Muscle of leg (tissue), 11 donors: ENCODE measurements around the gene PRMT2. TPM values are rescaled to one million over a fixed set of nuclear protein-coding genes. Genes with fewer than 3 reads are reported as not detected.
A peak's percentile ranks its signal among the peaks of the same experiment; 100 is the strongest.

Experiments used
- DNase-seq: peaks from one replicate; pipeline ENCODE4 v3.0.0; 2013
- H3K27ac ChIP-seq: one replicate; pipeline ENCODE4 v1.5.1; 2013; ENCODE audit warnings: mild to moderate bottlenecking, low read length, control low read depth
- H3K27me3 ChIP-seq: one replicate; pipeline ENCODE4 v1.6.1; 2013; ENCODE audit warnings: low read length; ENCODE audit not compliant: control insufficient read depth, insufficient read depth
- H3K36me3 ChIP-seq: one replicate; pipeline ENCODE4 v1.6.1; 2013; ENCODE audit warnings: low read length; ENCODE audit not compliant: control insufficient read depth, insufficient read depth
- H3K4me1 ChIP-seq: one replicate; pipeline ENCODE4 v1.6.1; 2013; ENCODE audit warnings: low read length; ENCODE audit not compliant: control insufficient read depth, insufficient read depth
- H3K4me3 ChIP-seq: one replicate; pipeline ENCODE4 v1.5.1; 2013; ENCODE audit warnings: low read length, control low read depth
- H3K9me3 ChIP-seq: replicated peaks from 2 replicates; pipeline ENCODE4 v1.6.1; 2013; ENCODE audit warnings: low read depth, low read length; ENCODE audit not compliant: control insufficient read depth
- WGBS: methylation state at CpG from one replicate; pipeline ENCODE4 v1.1.5; 2013; ENCODE audit warnings: missing lambda C conversion rate; ENCODE audit not compliant: insufficient coverage; 5-methylcytosine and 5-hydroxymethylcytosine counted together
- polyA plus RNA-seq, 8 donors: library from polyadenylated mRNA; unstranded; fragments of 120-200 nt; gene quantifications; one replicate each; pipeline versions ENCODE4 v1.2.1 to v1.2.3, GENCODE V29; 2013; ENCODE audit warnings: inconsistent platforms in 1 of 8, low replicate concordance in 1 of 8; ENCODE audit not compliant: insufficient read length in 8 of 8, insufficient read depth in 1 of 8
- total RNA-seq: library from RNA; stranded (reverse); fragments of 120-200 nt; gene quantifications from one replicate; pipeline ENCODE4 v1.2.4, GENCODE V29; 2013

Gene PRMT2
- total and polyA plus RNA-seq, 9 donors: 110 to 128 (median 123) TPM

DNA sequence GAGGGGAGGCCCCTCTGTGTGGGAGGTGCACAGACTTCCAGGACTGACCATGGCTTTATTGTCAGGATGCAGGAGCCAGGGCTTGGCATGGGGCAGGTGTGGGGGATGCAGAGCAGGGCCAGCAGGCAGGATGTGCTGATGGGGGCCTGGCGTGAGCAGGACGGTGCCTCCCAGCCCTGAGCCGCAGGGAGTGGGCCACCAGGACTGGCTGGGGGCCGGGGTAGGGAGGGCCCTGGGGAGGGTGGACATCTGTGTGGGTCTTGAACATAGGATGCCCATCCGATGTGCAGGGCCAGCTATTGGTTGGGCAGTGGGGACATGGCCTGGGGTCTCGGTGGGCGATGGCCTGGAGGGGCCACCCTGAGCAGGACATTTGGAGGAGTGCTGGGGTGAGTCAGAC, 15.6 kb downstream of the PRMT2 start:
- H3K9me3 ChIP-seq: peaks cover 6% of the 10 kb centered on the region
- no peaks in the 10 kb centered on the region for H3K4me1 ChIP-seq
- no peaks in the 10 kb centered on the region for H3K27me3 ChIP-seq
- no peak overlapping the region for H3K4me3 ChIP-seq
- DNase-seq: no peak
- no peak overlapping the region for H3K27ac ChIP-seq
- 92% methylated on average over 7 of the region's 7 CpGs for WGBS
- H3K36me3 ChIP-seq: peaks cover 74% of the 10 kb centered on the region

DNA sequence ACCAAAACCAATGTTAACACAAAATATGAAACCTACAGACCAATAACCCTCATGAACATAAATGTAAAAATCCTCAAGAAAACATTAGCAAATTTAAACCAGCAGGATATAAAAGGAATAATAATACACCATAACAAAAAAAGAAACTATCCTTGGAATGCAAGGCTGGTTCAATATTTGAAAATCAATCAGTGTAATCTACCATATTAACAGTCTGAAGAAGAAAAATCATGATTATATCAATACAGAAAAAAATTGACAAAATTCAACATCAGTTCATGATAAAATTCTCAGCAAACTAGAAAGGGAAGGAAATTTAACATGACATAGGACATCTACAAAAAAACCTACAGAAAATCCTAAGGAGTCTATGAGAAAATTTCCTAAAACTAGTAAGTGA, 19.8 kb downstream of the PRMT2 start:
- Histone ChIP-seq H3K27me3 (no peaks in the 10 kb centered on the region), H3K4me1 (no peaks in the 10 kb centered on the region), H3K36me3 (peaks cover 67% of the 10 kb centered on the region), H3K27ac (no peak overlapping the region), H3K4me3 (no peak overlapping the region), H3K9me3 (peaks cover 6% of the 10 kb centered on the region)
- no peak for DNase-seq

DNA sequence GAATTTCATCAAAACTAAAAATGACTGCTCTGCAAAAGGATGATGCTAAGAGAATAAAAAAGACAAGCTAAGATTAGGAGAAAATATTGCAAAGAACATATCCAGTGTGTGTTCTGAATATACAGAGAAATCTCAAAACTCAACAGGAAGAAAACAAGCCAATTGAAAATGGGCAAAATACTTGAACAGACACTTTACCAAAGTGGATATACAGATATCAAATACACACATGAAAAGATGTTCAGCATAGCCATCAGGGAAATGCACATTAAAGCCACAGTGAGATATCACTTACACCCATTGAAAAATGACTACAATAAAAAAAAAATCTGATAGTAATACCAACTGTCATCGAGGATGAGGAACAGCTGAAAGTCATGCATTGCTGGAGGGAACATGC, 21.3 kb downstream of the PRMT2 start:
- no CpG with 5 or more reads among the region's 1 CpG for WGBS
- H3K36me3 ChIP-seq: peaks cover 55% of the 10 kb centered on the region
- H3K27ac ChIP-seq: no peak overlapping the region
- H3K4me3 ChIP-seq: no peak overlapping the region
- no peaks in the 10 kb centered on the region for H3K27me3 ChIP-seq
- no peaks in the 10 kb centered on the region for H3K4me1 ChIP-seq
- DNase-seq: no peak
- peaks cover 6% of the 10 kb centered on the region for H3K9me3 ChIP-seq

DNA sequence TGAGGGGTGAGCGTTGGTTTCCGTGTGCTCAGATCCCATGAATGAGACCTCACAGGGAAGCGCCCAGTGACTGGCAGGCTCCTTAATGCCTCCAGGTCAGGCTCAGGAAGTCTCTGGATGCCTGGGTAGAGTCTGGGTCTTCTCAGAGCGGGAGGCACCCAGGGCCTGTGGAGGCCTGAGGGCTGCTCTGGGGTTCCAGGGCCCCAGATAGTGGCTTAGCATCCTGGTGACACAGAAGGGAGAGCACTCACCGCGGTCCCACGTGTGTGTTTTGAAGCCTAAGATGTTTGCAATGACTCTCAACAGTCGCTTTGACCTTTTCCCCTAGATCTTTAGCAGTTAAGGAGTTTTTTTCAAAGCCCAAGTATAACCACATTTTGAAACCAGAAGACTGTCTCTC, 25.0 kb downstream of the PRMT2 start:
- Histone ChIP-seq H3K36me3 (peaks cover 50% of the 10 kb centered on the region), H3K4me3 (no peak overlapping the region), H3K27ac (no peak overlapping the region), H3K9me3 (no peaks in the 10 kb centered on the region), H3K27me3 (no peaks in the 10 kb centered on the region), H3K4me1 (no peaks in the 10 kb centered on the region)
- DNase-seq: no peak
- 95% methylated on average over 4 of the region's 8 CpGs for WGBS

DNA sequence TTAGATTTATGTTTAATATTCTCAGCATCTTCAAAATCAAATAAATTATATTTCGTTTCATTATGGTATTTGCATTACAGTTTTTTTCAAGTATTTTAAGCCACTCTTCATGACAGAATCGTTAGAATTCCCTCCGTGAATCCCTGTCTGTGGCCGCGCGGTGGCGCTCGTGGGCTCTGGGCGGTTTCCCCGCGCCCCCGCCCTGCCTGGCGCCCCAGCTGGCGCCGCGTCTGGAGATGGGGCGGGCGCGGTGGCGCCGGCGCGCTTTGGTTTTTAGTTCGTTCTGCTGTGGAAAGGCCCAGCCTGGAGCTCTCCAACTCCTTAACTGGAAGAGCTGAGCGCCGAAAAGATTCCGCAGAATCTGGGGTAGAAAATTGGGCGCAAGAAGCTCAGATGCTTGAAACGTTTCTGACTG, 25.7 kb downstream of the PRMT2 start:
- Histone ChIP-seq H3K36me3 (peaks cover 48% of the 10 kb centered on the region), H3K4me1 (no peaks in the 10 kb centered on the region), H3K4me3 (peak overlapping the region; percentile 26), H3K27ac (no peak overlapping the region), H3K27me3 (no peaks in the 10 kb centered on the region), H3K9me3 (no peaks in the 10 kb centered on the region)
- 2% methylated on average over 28 of the region's 29 CpGs for WGBS
- peak; percentile 89 for DNase-seq

DNA sequence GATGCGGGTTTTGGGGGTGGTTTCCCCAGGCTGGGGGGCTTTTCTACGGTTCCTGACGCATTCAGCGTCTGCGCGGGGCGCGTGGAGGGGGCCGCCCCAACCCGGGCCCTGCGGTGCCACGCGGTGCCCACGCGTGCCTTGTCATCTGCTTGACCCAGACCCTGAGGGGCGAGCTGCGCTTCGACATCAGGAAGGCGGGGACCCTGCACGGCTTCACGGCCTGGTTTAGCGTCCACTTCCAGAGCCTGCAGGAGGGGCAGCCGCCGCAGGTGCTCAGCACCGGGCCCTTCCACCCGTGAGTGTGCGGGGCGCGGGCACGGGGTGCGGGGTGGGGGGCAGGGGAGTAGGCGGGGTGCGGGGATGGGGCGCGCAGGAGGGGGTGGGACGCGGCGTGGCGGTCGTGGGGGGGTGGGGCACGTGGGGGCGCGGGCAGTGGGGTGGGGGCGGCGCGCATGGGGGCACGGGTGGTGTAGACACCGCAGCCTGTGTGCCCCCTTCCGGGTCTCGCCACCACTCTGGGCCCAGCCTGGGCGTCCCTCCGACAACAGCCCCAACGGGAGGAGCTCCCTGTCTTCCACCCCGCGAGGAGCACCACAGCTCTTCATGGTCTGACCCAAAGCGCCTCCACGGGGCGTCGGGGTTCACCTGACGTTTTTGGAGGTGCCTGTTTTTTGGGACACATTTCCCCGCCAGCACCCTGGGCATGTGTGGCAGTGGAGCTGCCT, 26.3 kb downstream of the PRMT2 start:
- H3K9me3 ChIP-seq: no peaks in the 10 kb centered on the region
- H3K36me3 ChIP-seq: peaks cover 47% of the 10 kb centered on the region
- H3K4me1 ChIP-seq: no peaks in the 10 kb centered on the region
- H3K27ac ChIP-seq: no peak overlapping the region
- DNase-seq: no peak
- 64% methylated on average over 33 of the region's 61 CpGs for WGBS
- peak overlapping the region; percentile 26 for H3K4me3 ChIP-seq
- no peaks in the 10 kb centered on the region for H3K27me3 ChIP-seq

DNA sequence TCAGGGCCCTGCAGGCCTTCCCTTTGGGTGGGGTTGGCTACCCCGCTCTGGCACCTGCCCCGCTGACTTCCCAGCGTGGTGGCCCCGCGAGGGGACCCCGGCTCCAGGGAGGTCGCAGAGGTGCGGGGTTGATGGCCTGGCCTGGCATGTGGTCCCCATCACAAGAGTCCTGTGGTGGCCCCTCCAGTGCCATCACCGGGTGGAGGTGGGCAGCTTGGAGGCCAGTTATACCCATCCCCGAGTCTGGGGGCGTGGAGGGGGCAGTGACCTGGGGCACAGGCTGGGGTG, 26.8 kb downstream of the PRMT2 start:
- 87% methylated on average over 7 of the region's 11 CpGs for WGBS
- Histone ChIP-seq H3K4me3 (no peak overlapping the region), H3K27ac (no peak overlapping the region), H3K4me1 (peaks cover 4% of the 10 kb centered on the region), H3K36me3 (peaks cover 44% of the 10 kb centered on the region), H3K9me3 (no peaks in the 10 kb centered on the region), H3K27me3 (peaks cover 3% of the 10 kb centered on the region)
- DNase-seq: no peak

DNA sequence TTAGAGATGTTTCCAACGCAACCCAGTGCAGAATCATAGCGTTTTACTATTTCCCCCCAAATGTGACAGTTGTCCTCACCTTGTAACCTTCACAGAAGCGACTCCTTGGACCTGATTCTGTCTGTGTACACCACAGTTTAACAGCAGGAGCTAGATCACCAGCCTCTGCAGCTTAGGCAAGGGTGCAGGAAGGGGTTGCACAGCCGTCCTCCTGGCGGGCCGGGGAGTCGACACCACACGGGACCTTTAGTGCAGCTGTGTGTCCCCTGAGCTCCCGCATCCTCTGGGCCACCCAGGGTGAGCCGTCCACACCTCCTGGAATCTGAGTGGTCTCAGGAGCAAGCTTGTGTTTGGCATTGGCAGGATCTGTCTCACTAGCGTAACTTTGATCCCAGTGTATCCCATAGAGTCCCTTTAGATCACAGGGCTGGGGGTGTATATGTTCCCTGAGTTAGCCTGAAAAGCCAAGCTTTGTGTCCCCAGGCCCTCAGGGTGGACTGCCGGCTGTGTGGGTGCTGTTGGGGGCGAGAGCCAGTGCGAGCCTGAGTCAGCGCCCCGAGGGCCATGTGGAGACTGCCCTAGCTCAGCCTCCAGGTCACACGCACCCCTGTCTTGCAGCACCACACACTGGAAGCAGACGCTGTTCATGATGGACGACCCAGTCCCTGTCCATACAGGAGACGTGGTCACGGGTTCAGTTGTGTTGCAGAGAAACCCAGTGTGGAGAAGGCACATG, 27.5 kb downstream of the PRMT2 start:
- 76% methylated on average over 16 of the region's 21 CpGs for WGBS
- H3K27me3 ChIP-seq: peaks cover 10% of the 10 kb centered on the region
- no peak overlapping the region for H3K27ac ChIP-seq
- H3K4me1 ChIP-seq: peaks cover 10% of the 10 kb centered on the region
- no peak for DNase-seq
- no peak overlapping the region for H3K4me3 ChIP-seq
- peaks cover 39% of the 10 kb centered on the region for H3K36me3 ChIP-seq
- no peaks in the 10 kb centered on the region for H3K9me3 ChIP-seq

DNA sequence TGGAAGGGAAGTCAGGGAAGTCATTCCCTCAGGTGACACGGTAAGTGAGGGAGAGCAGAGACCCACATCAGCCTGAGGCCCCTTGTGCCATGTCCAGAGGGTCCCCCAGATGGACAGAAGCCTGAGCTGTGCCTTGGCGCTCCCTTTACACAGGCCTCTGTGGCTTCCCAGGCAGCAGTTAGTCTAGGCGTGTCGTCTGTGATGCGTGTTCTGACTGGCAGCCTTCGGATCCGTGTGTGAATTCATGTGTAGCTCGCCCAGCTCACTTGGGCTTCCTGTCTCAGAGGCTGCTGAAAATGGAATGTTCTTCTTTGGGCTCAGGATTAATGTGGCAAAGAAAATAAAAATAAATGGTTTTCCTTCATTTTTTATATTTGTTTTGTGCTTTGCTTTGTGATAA, 28.3 kb downstream of the PRMT2 start:
- WGBS: 92% methylated on average over 7 of the region's 8 CpGs
- no peak for DNase-seq
- H3K9me3 ChIP-seq: no peaks in the 10 kb centered on the region
- no peak overlapping the region for H3K27ac ChIP-seq
- no peak overlapping the region for H3K4me3 ChIP-seq
- peaks cover 31% of the 10 kb centered on the region for H3K36me3 ChIP-seq
- peaks cover 14% of the 10 kb centered on the region for H3K4me1 ChIP-seq
- H3K27me3 ChIP-seq: peaks cover 12% of the 10 kb centered on the region

DNA sequence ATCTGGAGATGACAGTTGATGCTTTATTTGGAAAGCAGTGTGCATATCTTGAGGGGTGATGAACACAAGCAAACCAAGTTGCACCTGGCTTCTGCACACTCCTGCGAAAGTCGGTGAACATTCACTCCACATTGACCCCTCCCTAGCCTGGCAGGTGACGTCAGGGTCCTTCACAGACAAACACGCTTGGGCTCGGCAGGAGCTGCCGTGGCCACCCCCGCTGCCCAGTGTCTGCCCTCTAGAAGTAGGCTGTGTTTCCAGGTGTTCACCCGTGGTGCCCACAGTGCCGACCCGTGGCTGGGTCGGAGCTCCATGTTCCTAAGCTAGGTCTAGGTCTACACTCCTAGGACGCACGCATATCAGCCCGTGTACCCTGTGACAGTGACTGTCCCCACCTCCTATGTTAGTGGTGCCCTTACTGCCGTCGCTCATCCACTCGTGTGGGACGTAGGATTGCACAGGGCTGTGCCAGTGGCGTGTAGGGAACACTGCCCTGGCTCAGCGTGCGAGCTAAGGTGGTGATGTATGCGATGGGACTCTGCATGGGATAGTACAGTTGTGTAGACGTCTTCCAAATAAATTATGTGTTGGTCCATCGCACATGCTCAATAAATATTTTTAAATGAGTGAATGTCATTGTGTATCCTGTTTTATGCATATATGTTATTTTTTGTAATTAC, 29.0 kb downstream of the PRMT2 start:
- no peak overlapping the region for H3K4me3 ChIP-seq
- H3K4me1 ChIP-seq: peaks cover 14% of the 10 kb centered on the region
- no peak for DNase-seq
- peaks cover 26% of the 10 kb centered on the region for H3K36me3 ChIP-seq
- H3K27me3 ChIP-seq: peaks cover 12% of the 10 kb centered on the region
- 85% methylated on average over 16 of the region's 24 CpGs for whole genome bisulfite sequencing
- no peak overlapping the region for H3K27ac ChIP-seq
- no peaks in the 10 kb centered on the region for H3K9me3 ChIP-seq
